HG02642 (cell line): ENCODE data around the gene AGPAT2.

Experiments
- ATAC-seq: cut with Tn5 transposase; IDR thresholded peaks from one replicate; pipeline ENCODE4 v1.9.1; 2021; ENCODE audit warnings: mild to moderate bottlenecking; ENCODE audit not compliant: unreplicated experiment, poor library complexity

AGPAT2 gene

GRCh38 chr9:136665111-136665703 is 22.1 kb downstream of the AGPAT2 start:
- no peak for ATAC-seq

- ATAC-seq: no peak
Observed at GRCh38 chr9:136664000-136664915, 23.0 kb downstream of the AGPAT2 start.

- no peak for ATAC-seq
Observed at GRCh38 chr9:136662656-136663581, 24.3 kb downstream of the AGPAT2 start, which contains the start of gene EGFL7. Gene EGFL7, plus strand, starts transcription at chr9:136662916. Its CDS starts 5,367 bp downstream, at chr9:136668283.

GRCh38 chr9:136662326-136662655 is 25.0 kb downstream of the AGPAT2 start:
- ATAC-seq: no peak

- no peak for ATAC-seq
Observed at GRCh38 chr9:136661641-136662325, 25.5 kb downstream of the AGPAT2 start.

- no peak for ATAC-seq
Observed at GRCh38 chr9:136660971-136661550, 26.2 kb downstream of the AGPAT2 start.

GRCh38 chr9:136659861-136660784 is 27.1 kb downstream of the AGPAT2 start:
- no peak for ATAC-seq

- ATAC-seq: no peak
Observed at GRCh38 chr9:136658849-136659535, 28.3 kb downstream of the AGPAT2 start.

- ATAC-seq: no peak
Observed at GRCh38 chr9:136657974-136658848, 29.0 kb downstream of the AGPAT2 start.

GRCh38 chr9:136656795-136657611 is 30.3 kb downstream of the AGPAT2 start:
- no peak for ATAC-seq

- no peak for ATAC-seq
Observed at GRCh38 chr9:136656183-136656738, 31.0 kb downstream of the AGPAT2 start.

GRCh38 chr9:136655536-136656182 is 31.6 kb downstream of the AGPAT2 start:
- ATAC-seq: no peak

- no peak for ATAC-seq
Observed at GRCh38 chr9:136654820-136655535, 32.3 kb downstream of the AGPAT2 start.

GRCh38 chr9:136653323-136654079 is 33.8 kb downstream of the AGPAT2 start:
- no peak for ATAC-seq
